Measurements from ENCODE around the gene TPP1.

DNA sequence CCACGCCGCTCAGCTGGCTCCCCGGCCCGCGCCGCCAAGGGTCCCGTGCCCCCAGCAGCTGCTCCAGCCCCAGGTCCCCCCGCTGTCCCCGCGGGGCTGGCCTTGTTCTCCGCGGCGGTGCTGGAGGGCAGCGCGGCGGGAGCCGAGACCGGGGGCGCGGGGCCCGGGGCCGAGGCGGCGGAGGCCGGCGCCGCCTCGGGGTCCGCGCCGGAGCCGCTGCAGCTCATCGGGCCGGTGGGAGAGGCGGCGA lies 7.3 kb downstream of the TPP1 start:
- TF ChIP-seq, protein P1, sequence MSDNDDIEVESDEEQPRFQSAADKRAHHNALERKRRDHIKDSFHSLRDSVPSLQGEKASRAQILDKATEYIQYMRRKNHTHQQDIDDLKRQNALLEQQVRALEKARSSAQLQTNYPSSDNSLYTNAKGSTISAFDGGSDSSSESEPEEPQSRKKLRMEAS (IDR thresholded peaks at IDR 0.05; ENCODE audit: low read depth, low read length) = no peak
- TF ChIP-seq CTCF (IDR thresholded peaks at IDR 0.05; ENCODE audit: low read depth, low read length) = no peak
- no peak for TF ChIP-seq POLR2A (IDR thresholded peaks at IDR 0.05; ENCODE audit: extremely low read depth, insufficient read length)

All from NB4 (cell line).